IPS-11a (cell line): ENCODE results near the gene S100G.
"Not testable (repeated sequence)": the region's sequence is repeated elsewhere in the genome, so short reads cannot be mapped to it uniquely, and the experiment has no call there.

Experiments
- H3K4me3 ChIP-seq: one replicate; pipeline ENCODE4 v1.5.1; 2013; ENCODE audit warnings: low read depth, low read length, control low read depth

Gene S100G, protein sequence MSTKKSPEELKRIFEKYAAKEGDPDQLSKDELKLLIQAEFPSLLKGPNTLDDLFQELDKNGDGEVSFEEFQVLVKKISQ

DNA sequence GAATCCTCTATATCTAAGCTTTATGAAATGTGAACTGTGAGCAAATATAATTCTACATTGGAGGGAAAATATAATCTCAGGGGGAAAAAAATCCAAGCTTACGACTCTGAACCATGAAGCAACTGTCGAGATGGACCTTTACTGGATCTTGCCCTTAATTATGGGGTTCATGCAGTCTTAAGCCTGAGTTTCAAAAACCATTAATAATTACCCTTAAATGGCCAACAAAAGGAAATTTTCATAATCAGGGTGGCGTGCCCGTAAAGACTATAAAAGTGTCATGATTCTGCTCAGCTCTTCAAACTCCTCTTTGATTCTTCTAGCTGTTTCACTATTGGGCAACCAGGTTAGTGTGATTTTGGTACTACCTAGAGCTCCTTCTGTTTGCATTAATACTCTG, at the start of gene S100G:
Gene S100G, plus strand, starts transcription at position 301 of the 400 bp plus-strand sequence. CDS start 849 bp downstream, outside the sequence.
- H3K4me3 ChIP-seq: no peak within 1 kb of the TSS

DNA sequence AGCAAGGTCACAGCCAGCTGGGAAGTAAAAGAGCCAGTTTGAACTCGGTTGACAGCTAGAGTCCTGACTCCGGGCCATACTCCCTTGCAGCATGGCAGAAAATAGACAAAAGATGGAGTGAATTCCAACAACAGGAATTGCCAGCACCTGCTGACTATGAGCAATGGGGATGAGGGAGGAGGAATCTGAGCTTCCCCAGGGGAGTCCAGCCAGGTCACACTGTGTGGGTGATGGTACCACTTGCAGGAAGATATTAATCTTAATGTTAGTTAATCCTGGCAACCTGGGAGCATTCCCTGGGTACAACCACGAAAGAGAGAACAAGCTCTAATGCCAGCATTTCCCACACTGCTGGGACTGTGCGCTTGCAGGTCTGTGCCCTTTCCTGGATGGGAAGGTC, 48.1 kb upstream of the S100G start:
- H3K4me3 ChIP-seq: no peak overlapping the region

DNA sequence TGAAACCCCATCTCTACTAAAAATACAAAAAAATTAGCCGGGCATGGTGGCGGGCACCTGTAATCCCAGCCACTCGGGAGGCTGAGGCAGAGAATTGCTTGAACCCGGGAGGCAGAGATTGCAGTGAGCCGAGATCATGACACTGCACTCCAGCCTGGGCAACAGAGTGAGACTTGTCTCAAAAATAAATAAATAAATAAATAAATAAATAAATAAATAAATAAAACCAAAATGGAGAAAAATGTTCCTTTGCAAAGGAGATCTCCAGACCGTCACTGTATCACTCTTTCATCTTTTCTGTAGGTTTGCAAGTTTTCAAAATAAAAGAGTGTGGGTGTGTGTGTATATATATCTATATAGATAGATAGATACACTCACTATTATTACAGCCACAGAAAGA, 46.7 kb upstream of the S100G start:
- H3K4me3 ChIP-seq: not testable (repeated sequence)

DNA sequence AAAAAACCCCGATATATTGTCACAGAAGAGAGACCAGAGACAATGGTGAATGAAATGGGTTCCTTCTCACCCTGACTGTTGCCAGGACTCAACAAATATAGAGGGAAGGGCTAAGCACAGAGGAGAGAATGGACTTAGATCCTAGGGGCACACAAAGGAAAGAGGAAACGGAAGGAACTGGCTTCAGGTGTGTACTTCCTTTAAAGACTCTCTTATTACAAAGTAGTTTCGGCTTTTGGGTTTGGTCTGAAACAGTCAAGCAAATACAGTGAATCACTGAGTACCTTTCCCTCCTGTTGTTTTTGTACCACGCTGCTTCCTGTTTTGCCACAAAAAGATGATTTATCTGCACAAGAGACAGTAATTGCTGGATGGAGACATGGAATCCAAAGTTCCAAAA, 46.1 kb upstream of the S100G start:
- no peak overlapping the region for H3K4me3 ChIP-seq

DNA sequence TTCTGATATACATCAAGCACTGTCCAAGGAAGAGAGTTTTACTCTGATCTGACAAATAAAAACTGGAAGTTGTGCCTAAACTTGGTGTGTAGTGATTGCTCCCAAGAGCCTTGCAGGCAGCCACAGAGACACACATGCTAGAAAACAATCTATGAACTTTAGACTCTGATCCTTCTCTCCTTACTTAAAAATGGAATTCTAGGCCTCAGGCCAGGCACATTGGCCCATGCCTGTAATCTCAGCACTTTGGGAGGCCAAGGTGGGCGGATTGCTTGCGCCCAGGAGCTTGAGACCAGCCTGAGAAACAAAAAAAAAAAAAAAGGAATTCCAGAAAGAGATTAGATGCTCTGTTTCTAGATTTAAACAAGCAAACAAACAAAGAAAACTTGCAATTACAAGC, 45.6 kb upstream of the S100G start:
- H3K4me3 ChIP-seq: no peak overlapping the region

DNA sequence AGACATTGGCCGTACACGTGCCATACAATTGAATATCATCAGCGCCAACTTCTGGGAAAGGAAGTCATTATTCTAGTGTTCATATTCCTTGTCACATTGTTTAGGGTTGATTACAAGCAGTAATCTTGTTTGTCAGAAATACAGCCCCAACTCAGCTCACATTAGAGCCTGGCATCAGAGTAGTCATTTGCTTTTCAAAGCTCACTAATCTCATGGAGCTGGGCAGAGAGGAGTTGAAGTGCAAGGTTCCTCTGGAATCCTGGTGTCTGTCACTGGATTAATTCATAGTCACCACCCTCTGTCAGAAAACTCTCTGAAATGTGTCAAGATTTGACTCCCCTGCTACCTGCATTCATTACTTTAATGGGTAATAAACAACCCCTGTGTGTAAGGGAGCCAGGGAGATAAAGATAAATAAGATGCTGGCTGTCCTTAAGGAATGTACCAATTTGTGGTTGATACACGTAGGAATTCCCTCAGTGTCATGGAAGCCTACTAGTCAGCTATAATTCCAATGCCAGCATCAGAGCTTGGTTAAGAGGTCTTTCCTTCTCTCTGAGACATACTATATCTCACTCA, 43.7 kb upstream of the S100G start:
- H3K4me3 ChIP-seq: no peak overlapping the region

DNA sequence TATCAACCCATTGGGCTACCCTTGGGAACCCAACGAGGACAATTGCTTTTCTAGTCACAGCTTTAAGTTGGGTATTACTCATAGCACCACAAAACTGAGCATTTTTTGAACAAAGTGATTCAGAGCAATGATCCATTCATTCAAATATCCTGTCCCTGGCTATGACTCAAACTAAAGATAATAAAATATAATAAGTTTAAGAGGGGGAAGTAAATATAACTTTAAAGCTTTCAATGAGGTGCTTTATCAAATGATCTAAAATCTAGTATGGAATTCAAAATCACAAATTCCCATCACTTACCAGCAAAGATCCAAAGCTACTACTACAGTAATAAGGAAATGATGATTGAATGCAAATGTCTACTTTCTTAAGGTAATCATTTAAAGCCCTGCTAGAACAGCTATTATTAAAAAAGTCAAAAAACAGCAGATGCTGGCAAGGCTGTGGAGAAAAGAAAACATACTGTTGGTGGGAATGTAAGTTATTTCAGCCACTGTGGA, 39.8 kb upstream of the S100G start:
- H3K4me3 ChIP-seq: no peak overlapping the region

DNA sequence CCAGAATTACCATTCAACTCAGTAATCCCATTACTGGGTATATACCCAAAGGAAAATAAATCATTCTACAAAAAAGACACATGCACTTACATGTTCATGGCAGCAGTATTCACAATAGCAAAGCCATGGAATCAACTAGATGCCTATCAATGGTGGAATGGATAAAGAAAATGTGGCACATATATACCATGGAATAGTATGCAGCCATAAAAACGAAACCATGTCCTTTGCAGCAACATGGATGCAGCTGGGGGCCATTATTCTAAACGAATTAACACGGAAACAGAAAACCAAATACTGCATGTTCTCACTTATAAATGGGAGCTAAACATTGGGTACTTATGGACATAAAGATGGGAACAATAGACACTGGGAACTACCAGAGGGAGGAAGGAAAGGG, 39.3 kb upstream of the S100G start:
- H3K4me3 ChIP-seq: not testable (repeated sequence)

DNA sequence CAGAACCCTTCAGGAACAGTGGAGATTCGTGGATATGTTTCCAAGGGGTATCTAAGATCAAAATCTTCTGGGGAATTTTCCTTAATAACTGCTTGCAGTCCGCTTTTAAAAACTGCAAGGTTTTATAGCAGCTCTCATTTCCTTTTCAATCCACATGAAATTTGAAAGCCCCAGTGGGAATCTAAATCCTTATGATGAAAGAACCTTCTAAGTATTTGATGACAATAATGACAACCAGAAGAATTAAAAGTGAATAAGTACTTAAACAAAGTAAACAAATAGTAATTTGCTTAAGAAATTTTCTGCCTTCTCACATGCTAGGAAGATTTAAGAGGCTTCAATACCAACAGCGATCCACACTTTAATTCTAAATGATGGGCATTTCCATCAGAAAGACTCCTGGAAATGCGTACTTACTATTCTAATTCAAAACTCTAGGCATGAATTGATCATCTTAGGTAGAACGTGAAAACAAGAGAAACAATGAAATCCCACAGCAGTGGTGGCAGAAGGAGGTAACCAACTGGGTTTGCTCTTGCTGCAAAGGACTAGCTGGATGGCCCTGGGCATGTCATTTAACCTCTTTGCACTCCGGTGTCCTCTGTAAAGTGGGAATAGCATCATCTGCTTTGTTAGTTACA, 37.6 kb upstream of the S100G start:
- H3K4me3 ChIP-seq: no peak overlapping the region

DNA sequence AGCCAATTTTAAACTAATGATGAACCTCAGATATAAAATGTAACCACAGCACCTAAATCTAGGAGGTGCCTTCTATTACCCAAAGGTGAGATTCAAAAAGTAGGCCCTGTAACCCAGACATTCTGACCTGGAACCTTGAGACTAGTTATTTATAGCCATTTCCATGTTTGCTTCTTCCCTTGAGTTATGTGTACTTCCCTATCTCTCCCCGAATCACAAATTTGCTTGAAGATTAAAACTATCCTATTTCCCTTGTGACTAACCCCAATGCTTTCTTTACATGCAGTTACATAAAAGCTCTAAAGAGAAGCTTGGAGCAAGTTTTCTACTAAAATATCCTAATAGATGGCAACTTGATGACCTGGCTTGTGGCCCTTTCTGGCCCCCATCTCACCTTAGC, 32.6 kb upstream of the S100G start:
- no peak overlapping the region for H3K4me3 ChIP-seq

DNA sequence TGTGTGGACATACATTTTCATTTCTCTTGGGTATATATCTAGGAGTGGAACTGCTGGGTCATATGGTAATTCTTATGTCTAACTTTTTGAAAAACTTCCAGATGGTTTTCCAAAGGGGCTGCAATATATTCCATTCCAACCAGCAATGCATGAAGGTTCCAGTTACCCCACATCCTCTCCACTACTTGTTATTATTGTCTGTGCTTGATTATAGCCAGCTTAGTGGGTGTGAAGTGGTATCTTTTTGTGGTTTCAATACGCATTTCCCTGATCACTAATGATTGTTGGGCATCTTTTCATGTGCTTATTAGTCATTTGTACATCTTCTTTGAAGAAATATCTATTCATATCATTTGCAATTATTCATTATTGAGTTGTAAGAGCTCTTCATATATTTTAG, 31.5 kb upstream of the S100G start:
- no peak overlapping the region for H3K4me3 ChIP-seq

DNA sequence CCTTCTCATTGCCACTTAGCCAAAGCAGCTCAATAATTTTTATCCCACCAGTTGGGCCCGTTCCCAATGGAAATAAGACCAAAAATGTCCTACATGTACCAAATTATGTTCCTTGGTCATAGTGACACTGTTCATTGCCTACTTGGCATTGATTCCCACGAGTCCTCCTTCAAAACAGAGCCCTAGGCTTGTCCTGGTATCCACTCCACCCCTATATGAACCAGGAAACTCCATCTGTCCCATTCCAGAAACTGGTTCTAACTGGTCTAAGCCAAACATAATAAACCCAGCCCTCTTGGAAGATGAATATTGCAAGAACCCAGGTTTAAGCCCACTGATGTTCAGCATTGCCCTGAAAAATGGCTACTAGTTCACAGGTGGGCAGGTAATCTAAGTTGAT, 30.9 kb upstream of the S100G start:
- H3K4me3 ChIP-seq: no peak overlapping the region

DNA sequence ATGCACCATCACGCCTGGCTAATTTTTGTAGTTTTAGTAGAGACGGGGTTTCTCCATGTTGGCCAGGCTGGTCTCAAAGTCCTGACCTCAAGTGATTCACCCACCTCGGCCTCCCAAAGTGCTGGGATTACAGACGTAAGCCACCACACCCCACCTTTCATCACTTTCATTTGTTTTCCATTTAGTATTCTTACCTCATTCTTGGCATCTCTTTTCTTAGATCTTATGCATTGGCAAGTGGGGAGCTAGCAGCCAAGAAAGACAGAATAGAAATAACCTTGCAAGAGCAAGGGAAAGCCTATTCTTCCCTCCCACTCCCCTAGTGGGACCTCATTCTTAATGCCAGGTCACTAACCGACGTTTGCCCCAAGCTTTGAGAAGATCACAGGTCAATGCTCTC, 21.4 kb upstream of the S100G start:
- H3K4me3 ChIP-seq: not testable (repeated sequence)

DNA sequence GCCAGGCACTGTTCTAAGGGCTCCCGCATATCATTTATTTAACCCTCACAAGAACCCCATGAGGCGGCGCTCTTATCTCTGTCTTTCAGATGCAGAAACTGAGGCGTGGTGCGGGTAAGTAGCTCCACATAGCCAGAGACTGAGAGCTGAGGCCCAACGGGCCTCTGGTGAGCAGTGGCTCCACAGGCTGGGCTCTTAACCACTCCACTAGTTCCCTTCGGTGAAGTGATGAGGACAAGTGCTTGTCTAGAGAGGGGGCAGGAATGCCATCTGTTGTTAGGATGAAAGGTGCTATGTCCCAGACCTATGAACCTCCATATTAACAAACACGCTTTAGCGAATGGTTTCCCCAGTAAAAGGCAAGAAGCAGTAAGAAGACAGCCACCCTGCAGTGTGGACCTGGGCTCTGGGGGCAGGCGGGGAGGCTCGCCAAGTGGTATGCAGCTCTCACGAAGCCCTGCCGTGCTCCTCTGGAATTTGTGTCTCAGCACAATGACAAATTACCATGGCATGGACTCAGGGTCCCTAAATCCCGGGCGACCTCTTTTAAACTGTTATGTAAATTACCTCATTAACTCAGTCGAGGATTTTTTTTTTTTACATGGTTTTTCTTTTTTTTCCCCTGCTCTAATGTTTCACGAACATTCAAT, 20.9 kb upstream of the S100G start:
- H3K4me3 ChIP-seq: no peak overlapping the region

DNA sequence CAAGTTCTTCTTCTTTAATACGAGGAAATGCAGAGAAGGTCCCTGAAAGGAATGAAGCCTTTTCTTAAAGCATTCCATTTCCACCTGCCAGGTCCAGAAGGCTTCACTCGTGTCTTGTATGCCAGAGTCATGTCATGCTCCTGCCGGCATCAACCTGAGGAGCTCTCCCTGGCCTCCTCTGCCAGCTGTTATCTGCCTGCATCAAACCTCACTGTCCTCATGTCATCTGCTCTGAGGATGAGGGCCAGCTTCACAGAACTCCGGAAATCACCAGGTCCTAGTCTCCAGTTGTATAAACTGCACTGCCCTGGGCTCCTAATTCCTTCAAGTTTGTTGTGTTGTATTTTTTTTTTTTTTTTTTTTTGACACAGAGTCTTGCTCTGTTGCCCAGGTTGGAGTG, 20.0 kb upstream of the S100G start:
- no peak overlapping the region for H3K4me3 ChIP-seq

DNA sequence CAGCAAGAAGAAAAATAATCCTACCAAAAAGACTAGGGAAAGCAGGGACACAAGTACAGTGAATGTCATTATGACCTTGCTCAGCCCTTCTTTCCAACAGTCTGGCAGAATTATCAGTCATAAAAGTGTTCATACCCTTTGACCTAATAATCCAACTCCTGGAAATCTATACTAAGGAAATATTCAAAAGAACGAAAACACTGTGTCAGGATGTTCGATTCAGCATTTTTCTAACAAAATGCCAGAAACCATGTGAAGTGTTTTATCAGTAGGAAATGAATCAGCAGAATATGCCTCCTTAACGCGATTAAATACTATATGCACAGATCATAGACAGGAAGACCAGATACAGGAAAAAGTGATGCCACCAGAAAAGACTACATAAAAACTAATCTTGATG, 16.2 kb upstream of the S100G start:
- no peak overlapping the region for H3K4me3 ChIP-seq

DNA sequence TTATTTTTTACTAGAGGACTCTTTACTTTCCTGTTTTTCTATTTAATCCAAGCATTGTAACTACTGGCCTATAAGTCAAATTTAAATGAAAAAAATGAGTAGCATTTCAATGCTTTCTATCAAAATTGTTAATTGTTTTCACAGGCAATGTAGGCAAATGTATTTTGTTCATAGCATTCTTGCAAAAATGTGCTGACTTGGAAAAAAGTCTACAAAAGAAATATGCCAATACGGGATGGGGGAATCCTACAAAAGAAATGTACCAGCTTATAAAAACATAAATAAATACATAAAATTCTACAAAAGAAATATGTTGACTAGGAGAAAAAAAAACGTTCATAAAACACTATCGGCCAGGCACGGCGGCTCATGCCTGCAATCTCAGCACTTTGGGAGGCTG, 14.9 kb upstream of the S100G start:
- H3K4me3 ChIP-seq: no peak overlapping the region

DNA sequence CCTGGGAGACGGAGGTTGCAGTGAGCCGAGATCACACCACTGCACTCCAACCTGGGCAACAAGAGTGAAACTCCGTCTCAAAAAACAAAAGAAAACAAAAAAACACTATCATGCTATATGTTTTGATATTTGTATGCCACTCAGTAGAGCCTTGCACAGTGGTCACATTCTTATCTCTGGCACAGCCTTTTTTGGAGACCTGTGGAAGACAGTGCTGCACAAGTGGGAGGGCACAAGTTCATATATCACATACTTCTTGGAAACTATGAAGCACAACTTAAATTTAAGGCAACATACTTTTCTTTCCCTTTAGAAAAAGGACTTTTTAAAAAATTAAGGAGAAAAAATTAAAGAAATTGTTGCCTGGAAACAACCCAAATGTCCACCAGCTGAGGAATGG, 14.4 kb upstream of the S100G start:
- H3K4me3 ChIP-seq: no peak overlapping the region

DNA sequence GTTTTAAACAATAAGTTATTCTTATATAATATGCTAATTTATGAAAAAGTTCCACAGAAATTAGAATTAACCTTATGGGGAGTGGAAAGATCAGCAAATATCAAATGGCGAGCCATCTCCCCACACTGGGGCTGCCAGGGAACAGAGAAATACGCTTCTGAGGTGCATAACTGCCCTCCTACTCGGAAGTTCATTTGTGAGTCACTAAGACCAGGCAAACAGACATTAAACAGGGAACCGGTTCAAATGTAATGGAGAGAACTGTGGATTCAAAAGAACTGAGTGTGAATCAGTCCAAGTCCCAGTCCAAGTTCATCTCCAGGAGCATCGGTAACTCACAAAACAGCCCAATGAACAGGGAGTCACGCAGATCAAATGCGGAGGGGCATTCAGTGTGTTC, 11.4 kb upstream of the S100G start:
- H3K4me3 ChIP-seq: no peak overlapping the region

DNA sequence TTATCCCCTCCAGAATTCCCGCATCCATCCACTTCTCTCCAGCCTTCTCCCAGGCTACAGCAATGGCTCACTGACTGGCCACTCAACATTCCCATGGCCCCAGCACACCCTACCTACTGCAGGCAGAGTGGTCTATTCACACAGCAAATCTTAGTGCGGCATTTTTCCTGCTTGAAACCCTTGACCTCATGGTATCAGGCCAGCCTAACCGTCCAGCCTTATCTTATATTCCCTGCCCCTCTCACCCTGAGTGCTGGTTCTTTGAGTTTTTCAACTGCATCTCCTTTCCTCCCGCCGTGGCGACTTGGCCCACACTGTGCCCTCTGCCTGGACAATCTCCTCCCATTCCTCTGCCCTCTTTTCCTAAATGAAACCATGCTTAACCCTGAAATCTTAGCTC, 10.0 kb upstream of the S100G start:
- no peak overlapping the region for H3K4me3 ChIP-seq

DNA sequence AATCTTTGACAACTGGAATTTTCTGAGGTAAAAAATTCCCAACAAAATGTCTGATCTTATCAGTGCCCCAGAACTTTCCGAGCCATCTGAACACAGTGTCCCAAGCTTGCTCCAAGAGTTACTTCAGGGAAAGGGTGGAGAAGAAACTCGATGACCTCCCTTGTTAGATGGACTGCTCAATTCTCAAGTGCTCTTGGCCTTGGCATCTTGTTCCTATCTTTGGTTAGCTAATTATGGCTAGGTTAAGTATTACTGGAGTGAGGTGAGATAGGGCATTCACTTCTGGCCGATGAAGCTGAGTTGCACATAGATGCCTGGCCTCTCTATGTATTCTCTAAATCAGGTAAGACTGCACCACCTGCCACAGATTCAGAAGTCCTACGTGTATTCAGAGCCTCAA, 9.1 kb upstream of the S100G start:
- no peak overlapping the region for H3K4me3 ChIP-seq

DNA sequence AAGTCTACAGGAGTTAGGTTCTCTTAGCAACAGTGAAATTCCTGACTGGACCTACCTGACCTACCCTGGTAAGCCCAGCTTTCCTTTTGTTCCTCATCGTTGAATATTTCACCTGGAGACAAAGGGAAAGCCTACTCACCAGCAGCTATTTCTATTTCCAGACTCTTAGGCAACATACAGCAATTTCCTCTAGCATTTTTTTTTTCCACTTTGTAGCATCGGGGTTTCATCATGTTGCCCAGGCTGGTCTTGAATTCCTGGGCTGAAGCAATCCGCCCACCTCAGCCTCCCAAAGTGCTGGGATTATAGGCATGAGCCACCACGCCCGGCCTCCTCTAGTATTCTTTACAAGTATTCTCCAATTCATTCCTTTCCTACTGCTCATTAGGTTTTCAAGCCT, 6.8 kb upstream of the S100G start:
- no peak overlapping the region for H3K4me3 ChIP-seq
